Midbrain (tissue), 1 donor: ENCODE results near the gene DCAF4.
"Not testable (repeated sequence)": the region's sequence is repeated elsewhere in the genome, so short reads cannot be mapped to it uniquely, and the experiment has no call there.

Source experiments
- DNase-seq: peaks from one replicate; lab custom pipeline; 2025; lab: John Stamatoyannopoulos, UW

DCAF4 gene

GRCh38 chr14:72970824-72971434, 44.7 kb downstream of the DCAF4 start:
- DNase-seq: no peak

GRCh38 chr14:72974661-72975060, 48.4 kb downstream of the DCAF4 start:
- no peak for DNase-seq

- DNase-seq: no peak
These were observed 49.5 kb downstream of the DCAF4 start for GRCh38 chr14:72975770-72976169.

GRCh38 chr14:72978856-72979255, 52.6 kb downstream of the DCAF4 start:
- no peak for DNase-seq

GRCh38 chr14:72980863-72981262, 54.6 kb downstream of the DCAF4 start:
- DNase-seq: no peak

GRCh38 chr14:72982146-72982708, 56.0 kb downstream of the DCAF4 start:
- DNase-seq: no peak

- no peak for DNase-seq
These were observed 60.0 kb downstream of the DCAF4 start for GRCh38 chr14:72986214-72986613.

GRCh38 chr14:72986857-72987256, 60.6 kb downstream of the DCAF4 start:
- DNase-seq: no peak

GRCh38 chr14:72990171-72990570, 63.9 kb downstream of the DCAF4 start:
- DNase-seq: no peak

GRCh38 chr14:72996916-72997315, 70.7 kb downstream of the DCAF4 start:
- DNase-seq: no peak

- DNase-seq: no peak
These were observed 72.1 kb downstream of the DCAF4 start for GRCh38 chr14:72998252-72998903.

- DNase-seq: no peak
These were observed 73.1 kb downstream of the DCAF4 start for GRCh38 chr14:72999316-72999715.

GRCh38 chr14:73000073-73000472, 73.8 kb downstream of the DCAF4 start:
- no peak for DNase-seq

- DNase-seq: no peak
These were observed 77.4 kb downstream of the DCAF4 start for GRCh38 chr14:73003681-73004080.

GRCh38 chr14:73004641-73005040, 78.4 kb downstream of the DCAF4 start:
- not testable (repeated sequence) for DNase-seq

GRCh38 chr14:73007835-73008234, 81.6 kb downstream of the DCAF4 start:
- DNase-seq: no peak

GRCh38 chr14:73008501-73008900, 82.2 kb downstream of the DCAF4 start:
- DNase-seq: no peak
